ENCODE data around the gene GNB4. TPM values are rescaled to one million over a fixed set of nuclear protein-coding genes. Genes with fewer than 3 reads are reported as not detected.

GNB4 gene
- polyA plus RNA-seq, 4 donors, result 0.67 to 9.7 (median 4.5) TPM

DNA sequence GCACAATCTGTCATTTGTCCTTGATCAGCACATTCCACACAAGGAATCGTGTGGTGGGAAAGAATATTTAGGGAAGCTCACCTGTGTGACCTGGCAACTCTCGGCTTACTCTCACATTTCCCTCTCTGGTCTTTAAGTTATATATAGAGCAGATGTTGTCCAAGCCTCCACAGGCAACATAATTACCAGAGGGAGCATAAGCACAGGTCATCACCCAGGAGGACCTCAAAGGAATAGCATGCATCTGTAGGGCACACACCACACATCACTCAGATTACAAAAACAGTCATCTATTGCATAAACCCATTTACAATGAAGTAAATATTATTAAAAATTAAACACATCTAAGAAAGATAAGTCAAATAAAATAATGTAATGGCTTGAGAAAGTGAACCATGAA is 36.5 kb downstream of the GNB4 start:
- Histone ChIP-seq H3K4me1 (ENCODE audit: control insufficient read depth in 3 of 3, insufficient read depth in 2 of 3, low read depth in 1 of 3, low read length in 2 of 3) (no peaks in the 10 kb centered on the region), H3K27me3 (ENCODE audit: control insufficient read depth in 3 of 3, insufficient read depth in 3 of 3, low read length in 3 of 3) (no peaks in the 10 kb centered on the region), H3K9me3 (ENCODE audit: control insufficient read depth in 2 of 2, insufficient read depth in 1 of 2, low read depth in 1 of 2, low read length in 1 of 2) (no peaks in the 10 kb centered on the region), H3K27ac (ENCODE audit: low read depth in 1 of 3, low read length in 2 of 3) (no peak overlapping the region), H3K4me3 (ENCODE audit: low read depth in 1 of 3, low read length in 3 of 3) (no peak overlapping the region), H3K36me3 (ENCODE audit: control insufficient read depth in 3 of 3, insufficient read depth in 2 of 3, low read depth in 1 of 3, low read length in 3 of 3) (peaks cover 0 to 6% (median 0%) of the 10 kb centered on the region in 3 donors)
- FAIRE-seq (no peak), DNase-seq (no peak)
- 88 to 97% (median 89%) methylated on average over 2 of the region's 2 CpGs for WGBS, 3 donors

DNA sequence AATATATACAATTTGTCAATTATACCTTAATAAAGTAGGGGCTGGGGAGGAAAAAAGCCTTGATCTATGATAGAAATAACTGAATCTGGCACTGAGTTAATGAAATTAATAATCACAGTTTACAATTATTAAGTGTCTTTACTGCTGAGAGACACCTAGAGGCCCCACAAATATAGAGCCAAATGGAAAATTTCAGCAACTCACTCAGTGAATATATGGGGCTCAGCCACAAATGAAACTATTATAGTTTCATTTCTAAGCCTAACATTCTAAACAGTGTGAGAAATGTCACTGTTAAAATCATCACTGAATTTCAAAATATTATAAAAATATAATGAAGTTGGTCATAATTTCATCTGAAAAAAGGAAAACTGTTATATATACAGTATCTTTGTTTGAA is 40.3 kb downstream of the GNB4 start:
- Histone ChIP-seq H3K27ac (ENCODE audit: low read depth in 1 of 3, low read length in 2 of 3) (no peak overlapping the region), H3K36me3 (ENCODE audit: control insufficient read depth in 3 of 3, insufficient read depth in 2 of 3, low read depth in 1 of 3, low read length in 3 of 3) (peaks cover 0 to 7% (median 0%) of the 10 kb centered on the region in 3 donors), H3K4me1 (ENCODE audit: control insufficient read depth in 3 of 3, insufficient read depth in 2 of 3, low read depth in 1 of 3, low read length in 2 of 3) (no peaks in the 10 kb centered on the region), H3K9me3 (ENCODE audit: control insufficient read depth in 2 of 2, insufficient read depth in 1 of 2, low read depth in 1 of 2, low read length in 1 of 2) (no peaks in the 10 kb centered on the region), H3K27me3 (ENCODE audit: control insufficient read depth in 3 of 3, insufficient read depth in 3 of 3, low read length in 3 of 3) (no peaks in the 10 kb centered on the region), H3K4me3 (ENCODE audit: low read depth in 1 of 3, low read length in 3 of 3) (no peak overlapping the region)
- no peak for DNase-seq
- FAIRE-seq, result no peak

DNA sequence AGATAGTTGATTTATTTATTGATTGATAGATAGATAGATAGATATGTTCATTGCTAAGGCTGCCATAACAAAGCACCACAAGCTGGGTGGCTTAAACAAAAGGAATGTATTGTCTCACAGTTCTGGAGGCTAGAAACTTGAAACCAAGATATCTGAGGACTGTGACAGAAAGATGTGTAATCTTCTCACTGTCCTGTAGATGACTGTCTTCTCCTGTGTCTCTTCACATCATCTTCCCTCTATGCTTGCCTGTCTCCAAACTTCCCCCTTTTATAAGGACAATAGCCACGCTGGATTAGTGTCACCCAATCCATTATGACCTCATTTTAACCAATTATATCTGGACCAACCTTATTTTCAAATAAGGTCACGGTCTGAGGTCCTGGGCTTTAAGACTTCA is 40.9 kb downstream of the GNB4 start:
- DNase-seq, result no peak
- Histone ChIP-seq H3K4me3 (ENCODE audit: low read depth in 1 of 3, low read length in 3 of 3) (no peak overlapping the region), H3K9me3 (ENCODE audit: control insufficient read depth in 2 of 2, insufficient read depth in 1 of 2, low read depth in 1 of 2, low read length in 1 of 2) (no peaks in the 10 kb centered on the region), H3K27ac (ENCODE audit: low read depth in 1 of 3, low read length in 2 of 3) (no peak overlapping the region), H3K36me3 (ENCODE audit: control insufficient read depth in 3 of 3, insufficient read depth in 2 of 3, low read depth in 1 of 3, low read length in 3 of 3) (peaks cover 0 to 7% (median 0%) of the 10 kb centered on the region in 3 donors), H3K27me3 (ENCODE audit: control insufficient read depth in 3 of 3, insufficient read depth in 3 of 3, low read length in 3 of 3) (no peaks in the 10 kb centered on the region), H3K4me1 (ENCODE audit: control insufficient read depth in 3 of 3, insufficient read depth in 2 of 3, low read depth in 1 of 3, low read length in 2 of 3) (no peaks in the 10 kb centered on the region)
- no peak for FAIRE-seq
- WGBS, 3 donors, result 79 to 93% (median 88%) methylated on average over 2 of the region's 2 CpGs

DNA sequence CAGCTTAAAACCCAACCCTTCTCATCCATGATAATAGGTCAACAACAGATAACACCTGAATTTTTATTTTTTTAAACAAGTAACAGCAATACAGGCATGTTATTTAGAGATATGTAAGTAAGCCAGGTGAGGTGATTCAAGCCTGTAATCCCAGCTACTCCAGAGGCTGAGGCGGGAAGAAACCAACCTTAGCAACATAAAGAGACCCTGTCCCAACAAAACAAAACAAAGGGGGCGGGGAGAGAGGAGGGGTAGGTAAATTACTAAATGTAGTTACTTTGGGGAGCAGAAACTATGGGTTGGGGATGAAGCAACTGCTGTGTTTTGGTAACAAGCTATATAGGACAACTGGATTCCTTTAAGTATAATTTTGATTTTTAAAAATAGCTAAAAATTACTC is 47.0 kb downstream of the GNB4 start:
- H3K36me3 ChIP-seq (ENCODE audit: control insufficient read depth in 3 of 3, insufficient read depth in 2 of 3, low read depth in 1 of 3, low read length in 3 of 3), result peaks cover 0 to 9% (median 4%) of the 10 kb centered on the region in 3 donors
- no peaks in the 10 kb centered on the region for H3K4me1 ChIP-seq (ENCODE audit: control insufficient read depth in 3 of 3, insufficient read depth in 2 of 3, low read depth in 1 of 3, low read length in 2 of 3)
- no peaks in the 10 kb centered on the region for H3K9me3 ChIP-seq (ENCODE audit: control insufficient read depth in 2 of 2, insufficient read depth in 1 of 2, low read depth in 1 of 2, low read length in 1 of 2)
- H3K27me3 ChIP-seq (ENCODE audit: control insufficient read depth in 3 of 3, insufficient read depth in 3 of 3, low read length in 3 of 3), result no peaks in the 10 kb centered on the region
- H3K4me3 ChIP-seq (ENCODE audit: low read depth in 1 of 3, low read length in 3 of 3), result no peak overlapping the region
- 95 to 99% (median 98%) methylated on average over 2 of the region's 2 CpGs for WGBS, 3 donors
- DNase-seq (no peak), FAIRE-seq (no peak)
- H3K27ac ChIP-seq (ENCODE audit: low read depth in 1 of 3, low read length in 2 of 3), result no peak overlapping the region

DNA sequence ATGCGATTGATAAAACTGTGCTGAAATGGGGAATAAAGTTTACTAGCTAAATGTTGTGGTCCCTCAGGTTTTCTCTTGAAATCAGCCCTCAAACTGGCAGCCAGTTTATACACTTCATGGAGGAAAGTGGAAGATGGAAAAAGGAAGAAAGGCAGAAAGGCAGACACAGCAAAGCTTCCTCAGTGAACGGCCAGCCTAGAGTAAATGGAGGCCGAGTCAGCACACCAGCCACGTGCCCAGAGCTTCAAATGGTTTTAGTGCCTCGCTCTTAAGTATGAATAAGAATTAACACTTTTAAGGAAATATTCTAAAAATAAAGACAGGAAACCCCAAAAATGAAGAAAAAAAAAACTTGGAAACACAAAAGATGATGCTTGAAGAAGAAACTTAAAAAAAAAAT is 48.3 kb downstream of the GNB4 start:
- Histone ChIP-seq H3K27ac (ENCODE audit: low read depth in 1 of 3, low read length in 2 of 3) (no peak overlapping the region), H3K36me3 (ENCODE audit: control insufficient read depth in 3 of 3, insufficient read depth in 2 of 3, low read depth in 1 of 3, low read length in 3 of 3) (peaks cover 0 to 12% (median 4%) of the 10 kb centered on the region in 3 donors)

DNA sequence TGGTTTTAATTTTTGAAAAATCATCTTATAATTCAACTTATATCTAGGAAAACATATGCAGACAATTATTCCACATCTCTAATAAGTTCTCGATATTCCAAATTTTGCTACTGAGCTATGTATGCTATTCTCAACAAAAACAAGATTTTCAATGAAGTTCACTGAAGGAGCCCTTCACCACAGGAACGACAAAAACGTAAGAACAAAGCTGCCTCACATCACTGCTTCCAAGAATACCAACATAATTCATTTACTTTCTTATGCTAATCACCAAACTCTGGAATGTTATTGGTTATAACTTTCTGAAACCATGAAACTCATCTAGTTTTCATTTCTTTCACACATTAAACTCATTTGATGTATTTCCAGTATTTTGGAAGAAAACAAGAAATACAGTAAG is 49.7 kb downstream of the GNB4 start:
- FAIRE-seq (no peak), DNase-seq (no peak)
- H3K4me3 ChIP-seq (ENCODE audit: low read depth in 1 of 3, low read length in 3 of 3), result no peak overlapping the region
- H3K4me1 ChIP-seq (ENCODE audit: control insufficient read depth in 3 of 3, insufficient read depth in 2 of 3, low read depth in 1 of 3, low read length in 2 of 3), result no peaks in the 10 kb centered on the region
- 87 to 93% (median 91%) methylated on average over 3 of the region's 3 CpGs for WGBS, 3 donors
- peaks cover 4 to 11% (median 4%) of the 10 kb centered on the region in 3 donors for H3K36me3 ChIP-seq (ENCODE audit: control insufficient read depth in 3 of 3, insufficient read depth in 2 of 3, low read depth in 1 of 3, low read length in 3 of 3)
- no peak overlapping the region for H3K27ac ChIP-seq (ENCODE audit: low read depth in 1 of 3, low read length in 2 of 3)
- no peaks in the 10 kb centered on the region for H3K9me3 ChIP-seq (ENCODE audit: control insufficient read depth in 2 of 2, insufficient read depth in 1 of 2, low read depth in 1 of 2, low read length in 1 of 2)
- H3K27me3 ChIP-seq (ENCODE audit: control insufficient read depth in 3 of 3, insufficient read depth in 3 of 3, low read length in 3 of 3), result no peaks in the 10 kb centered on the region

More for the DNA sequence above, 48.3 kb downstream of the GNB4 start:
- H3K27me3 ChIP-seq (ENCODE audit: control insufficient read depth in 3 of 3, insufficient read depth in 3 of 3, low read length in 3 of 3), result no peaks in the 10 kb centered on the region
- no peaks in the 10 kb centered on the region for H3K9me3 ChIP-seq (ENCODE audit: control insufficient read depth in 2 of 2, insufficient read depth in 1 of 2, low read depth in 1 of 2, low read length in 1 of 2)
- no peak for DNase-seq
- 69 to 85% (median 80%) methylated on average over 5 of the region's 5 CpGs for WGBS, 3 donors
- no peaks in the 10 kb centered on the region for H3K4me1 ChIP-seq (ENCODE audit: control insufficient read depth in 3 of 3, insufficient read depth in 2 of 3, low read depth in 1 of 3, low read length in 2 of 3)
- FAIRE-seq, result no peak
- H3K4me3 ChIP-seq (ENCODE audit: low read depth in 1 of 3, low read length in 3 of 3), result no peak overlapping the region

DNA sequence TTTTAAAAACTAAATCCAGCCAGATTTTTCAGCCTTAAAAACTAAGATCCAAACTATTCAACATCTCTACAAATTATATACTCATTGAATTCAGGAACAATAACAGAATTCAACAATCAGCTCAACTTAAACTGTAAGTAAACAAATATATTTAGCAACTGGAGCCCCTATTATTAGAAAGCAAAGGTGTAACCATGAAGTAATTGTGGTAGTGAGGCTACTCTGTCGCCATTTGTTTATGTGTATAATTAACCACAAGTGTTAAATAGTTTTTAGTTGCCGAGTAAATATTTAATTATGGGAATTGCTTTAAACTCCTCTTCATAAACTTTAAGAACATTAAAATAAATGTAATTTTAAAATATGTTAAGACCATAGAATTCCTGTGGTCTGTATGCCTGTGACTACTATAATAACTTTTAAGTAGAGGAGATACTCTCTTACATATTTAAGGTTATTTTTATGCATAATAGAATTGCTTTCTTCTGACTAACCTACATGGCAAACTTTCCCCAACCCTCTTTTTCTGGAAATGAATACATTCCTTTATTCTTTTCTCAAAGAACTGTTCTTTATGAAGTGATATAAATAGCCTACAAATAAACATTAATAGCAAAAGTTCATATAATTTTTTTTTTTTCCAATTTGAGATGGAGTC is 52.6 kb downstream of the GNB4 start:
- FAIRE-seq (no peak), DNase-seq (no peak)
- H3K4me1 ChIP-seq (ENCODE audit: control insufficient read depth in 3 of 3, insufficient read depth in 2 of 3, low read depth in 1 of 3, low read length in 2 of 3), result no peaks in the 10 kb centered on the region
- no peaks in the 10 kb centered on the region for H3K9me3 ChIP-seq (ENCODE audit: control insufficient read depth in 2 of 2, insufficient read depth in 1 of 2, low read depth in 1 of 2, low read length in 1 of 2)
- H3K4me3 ChIP-seq (ENCODE audit: low read depth in 1 of 3, low read length in 3 of 3), result no peak overlapping the region
- no peaks in the 10 kb centered on the region for H3K27me3 ChIP-seq (ENCODE audit: control insufficient read depth in 3 of 3, insufficient read depth in 3 of 3, low read length in 3 of 3)
- H3K36me3 ChIP-seq (ENCODE audit: control insufficient read depth in 3 of 3, insufficient read depth in 2 of 3, low read depth in 1 of 3, low read length in 3 of 3), result peaks cover 4 to 20% (median 6%) of the 10 kb centered on the region in 3 donors
- WGBS, 3 donors, result 78 to 92% (median 86%) methylated on average over 2 of the region's 2 CpGs
- no peak overlapping the region for H3K27ac ChIP-seq (ENCODE audit: low read depth in 1 of 3, low read length in 2 of 3)

DNA sequence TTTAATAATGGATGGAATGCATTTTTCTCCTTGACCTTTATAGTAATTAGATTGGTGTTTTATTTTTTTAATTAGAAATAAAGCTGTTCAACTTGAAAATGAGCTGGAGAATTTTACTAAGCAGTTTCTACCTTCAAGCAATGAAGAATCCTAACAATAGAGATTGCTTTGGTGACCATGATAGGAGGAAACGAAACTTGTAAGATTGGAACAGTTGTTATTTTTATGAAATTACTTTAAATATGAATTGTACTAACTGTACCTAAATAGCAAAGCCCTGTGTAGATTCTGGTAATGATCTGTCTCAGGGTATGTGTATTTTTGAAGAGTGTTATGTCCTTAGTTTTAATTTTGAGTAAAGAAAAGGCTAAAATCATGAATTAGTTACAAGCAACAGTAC is 59.4 kb downstream of the GNB4 start:
- 80 to 100% (median 93%) methylated on average over 1 of the region's 1 CpG for WGBS, 3 donors
- no peak for DNase-seq
- Histone ChIP-seq H3K36me3 (ENCODE audit: control insufficient read depth in 3 of 3, insufficient read depth in 2 of 3, low read depth in 1 of 3, low read length in 3 of 3) (peaks cover 0 to 21% (median 11%) of the 10 kb centered on the region in 3 donors), H3K27me3 (ENCODE audit: control insufficient read depth in 3 of 3, insufficient read depth in 3 of 3, low read length in 3 of 3) (no peaks in the 10 kb centered on the region), H3K9me3 (ENCODE audit: control insufficient read depth in 2 of 2, insufficient read depth in 1 of 2, low read depth in 1 of 2, low read length in 1 of 2) (no peaks in the 10 kb centered on the region), H3K27ac (ENCODE audit: low read depth in 1 of 3, low read length in 2 of 3) (no peak overlapping the region), H3K4me3 (ENCODE audit: low read depth in 1 of 3, low read length in 3 of 3) (no peak overlapping the region), H3K4me1 (ENCODE audit: control insufficient read depth in 3 of 3, insufficient read depth in 2 of 3, low read depth in 1 of 3, low read length in 2 of 3) (no peaks in the 10 kb centered on the region)
- no peak for FAIRE-seq

DNA sequence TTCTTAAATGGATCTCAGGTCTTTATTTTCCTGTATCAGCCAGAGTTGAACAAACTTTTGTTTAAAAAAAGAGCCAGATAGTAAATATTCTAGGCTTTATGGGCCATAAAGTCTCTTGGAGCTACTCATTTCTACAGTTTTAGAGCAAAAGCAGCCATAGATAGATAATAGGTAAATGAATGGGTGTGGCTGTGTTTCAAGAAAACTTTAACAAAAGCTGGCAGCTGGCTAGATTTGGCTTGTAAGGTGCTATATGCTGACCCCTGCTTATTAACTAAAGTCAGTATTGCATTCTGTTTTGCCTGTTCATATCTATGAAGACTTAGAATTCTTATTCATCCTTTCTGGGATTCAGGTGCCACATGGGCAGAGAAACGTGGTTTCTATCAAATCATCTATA is 74.8 kb downstream of the GNB4 start:
- Histone ChIP-seq H3K27me3 (ENCODE audit: control insufficient read depth in 3 of 3, insufficient read depth in 3 of 3, low read length in 3 of 3) (no peaks in the 10 kb centered on the region), H3K4me1 (ENCODE audit: control insufficient read depth in 3 of 3, insufficient read depth in 2 of 3, low read depth in 1 of 3, low read length in 2 of 3) (no peaks in the 10 kb centered on the region), H3K36me3 (ENCODE audit: control insufficient read depth in 3 of 3, insufficient read depth in 2 of 3, low read depth in 1 of 3, low read length in 3 of 3) (peaks cover 8 to 21% (median 9%) of the 10 kb centered on the region in 3 donors), H3K9me3 (ENCODE audit: control insufficient read depth in 2 of 2, insufficient read depth in 1 of 2, low read depth in 1 of 2, low read length in 1 of 2) (no peaks in the 10 kb centered on the region), H3K27ac (ENCODE audit: low read depth in 1 of 3, low read length in 2 of 3) (no peak overlapping the region), H3K4me3 (ENCODE audit: low read depth in 1 of 3, low read length in 3 of 3) (no peak overlapping the region)
- WGBS, 3 donors, result 89 to 90% (median 89%) methylated on average over 1 of the region's 1 CpG
- FAIRE-seq (no peak), DNase-seq (no peak)

All from small intestine (tissue), 7 donors.